Measurements from ENCODE around the gene DNAJB13.

DNA sequence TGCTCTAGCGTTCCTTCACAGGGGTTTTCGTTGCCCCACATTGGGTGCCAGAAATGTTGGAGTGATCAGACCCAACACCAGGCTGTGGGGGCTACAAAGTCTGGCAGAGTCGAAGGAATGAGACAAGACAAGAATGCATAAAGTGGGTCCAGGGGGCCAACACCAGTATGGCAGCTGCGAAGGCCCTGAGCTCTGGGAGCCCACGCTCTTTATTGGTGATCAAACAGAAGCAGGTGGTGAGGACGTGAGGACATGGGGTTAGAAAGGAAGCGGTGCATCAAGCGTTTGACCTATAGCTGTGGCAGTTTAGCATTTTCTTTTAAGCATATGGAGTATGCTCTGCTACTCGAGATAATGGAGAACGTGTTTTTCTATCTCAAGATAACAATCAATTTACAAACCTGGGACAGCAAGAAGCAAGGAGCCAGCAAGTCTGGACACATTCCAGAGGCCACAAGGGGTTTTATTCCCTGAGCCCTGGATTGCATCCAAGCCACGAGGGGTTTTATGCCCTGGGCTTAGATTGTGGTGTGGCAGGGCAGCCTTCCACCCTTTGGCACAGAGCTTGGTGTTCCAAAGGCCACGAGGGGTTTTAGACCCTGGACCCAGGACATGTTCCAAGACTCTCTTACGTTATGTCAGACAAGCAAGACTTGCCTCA, 3.9 kb upstream of the DNAJB13 start:
- TF ChIP-seq, protein P1, sequence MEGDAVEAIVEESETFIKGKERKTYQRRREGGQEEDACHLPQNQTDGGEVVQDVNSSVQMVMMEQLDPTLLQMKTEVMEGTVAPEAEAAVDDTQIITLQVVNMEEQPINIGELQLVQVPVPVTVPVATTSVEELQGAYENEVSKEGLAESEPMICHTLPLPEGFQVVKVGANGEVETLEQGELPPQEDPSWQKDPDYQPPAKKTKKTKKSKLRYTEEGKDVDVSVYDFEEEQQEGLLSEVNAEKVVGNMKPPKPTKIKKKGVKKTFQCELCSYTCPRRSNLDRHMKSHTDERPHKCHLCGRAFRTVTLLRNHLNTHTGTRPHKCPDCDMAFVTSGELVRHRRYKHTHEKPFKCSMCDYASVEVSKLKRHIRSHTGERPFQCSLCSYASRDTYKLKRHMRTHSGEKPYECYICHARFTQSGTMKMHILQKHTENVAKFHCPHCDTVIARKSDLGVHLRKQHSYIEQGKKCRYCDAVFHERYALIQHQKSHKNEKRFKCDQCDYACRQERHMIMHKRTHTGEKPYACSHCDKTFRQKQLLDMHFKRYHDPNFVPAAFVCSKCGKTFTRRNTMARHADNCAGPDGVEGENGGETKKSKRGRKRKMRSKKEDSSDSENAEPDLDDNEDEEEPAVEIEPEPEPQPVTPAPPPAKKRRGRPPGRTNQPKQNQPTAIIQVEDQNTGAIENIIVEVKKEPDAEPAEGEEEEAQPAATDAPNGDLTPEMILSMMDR (IDR thresholded peaks at IDR 0.05; ENCODE audit: insufficient read depth, low read depth, low read length): no peak
- no peak for TF ChIP-seq EZH2 (IDR thresholded peaks at IDR 0.05; ENCODE audit: insufficient read depth, low read length)
